Measurements from ENCODE around the gene KIAA0319L. TPM values are rescaled to one million over a fixed set of nuclear protein-coding genes. Genes with fewer than 3 reads are reported as not detected.

The KIAA0319L gene
- total RNA-seq, 1 donor from 2014 or later: 69.2 TPM

GRCh38 chr1:35386959-35387358 lies 170.2 kb downstream of the KIAA0319L start:
- H3K4me1 Mint-ChIP-seq (ENCODE audit: unreplicated experiment): peaks cover 12% of the 10 kb centered on the region
- TF ChIP-seq, protein P1, sequence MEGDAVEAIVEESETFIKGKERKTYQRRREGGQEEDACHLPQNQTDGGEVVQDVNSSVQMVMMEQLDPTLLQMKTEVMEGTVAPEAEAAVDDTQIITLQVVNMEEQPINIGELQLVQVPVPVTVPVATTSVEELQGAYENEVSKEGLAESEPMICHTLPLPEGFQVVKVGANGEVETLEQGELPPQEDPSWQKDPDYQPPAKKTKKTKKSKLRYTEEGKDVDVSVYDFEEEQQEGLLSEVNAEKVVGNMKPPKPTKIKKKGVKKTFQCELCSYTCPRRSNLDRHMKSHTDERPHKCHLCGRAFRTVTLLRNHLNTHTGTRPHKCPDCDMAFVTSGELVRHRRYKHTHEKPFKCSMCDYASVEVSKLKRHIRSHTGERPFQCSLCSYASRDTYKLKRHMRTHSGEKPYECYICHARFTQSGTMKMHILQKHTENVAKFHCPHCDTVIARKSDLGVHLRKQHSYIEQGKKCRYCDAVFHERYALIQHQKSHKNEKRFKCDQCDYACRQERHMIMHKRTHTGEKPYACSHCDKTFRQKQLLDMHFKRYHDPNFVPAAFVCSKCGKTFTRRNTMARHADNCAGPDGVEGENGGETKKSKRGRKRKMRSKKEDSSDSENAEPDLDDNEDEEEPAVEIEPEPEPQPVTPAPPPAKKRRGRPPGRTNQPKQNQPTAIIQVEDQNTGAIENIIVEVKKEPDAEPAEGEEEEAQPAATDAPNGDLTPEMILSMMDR (IDR thresholded peaks at IDR 0.05; ENCODE audit: unreplicated experiment): no peak

DNA sequence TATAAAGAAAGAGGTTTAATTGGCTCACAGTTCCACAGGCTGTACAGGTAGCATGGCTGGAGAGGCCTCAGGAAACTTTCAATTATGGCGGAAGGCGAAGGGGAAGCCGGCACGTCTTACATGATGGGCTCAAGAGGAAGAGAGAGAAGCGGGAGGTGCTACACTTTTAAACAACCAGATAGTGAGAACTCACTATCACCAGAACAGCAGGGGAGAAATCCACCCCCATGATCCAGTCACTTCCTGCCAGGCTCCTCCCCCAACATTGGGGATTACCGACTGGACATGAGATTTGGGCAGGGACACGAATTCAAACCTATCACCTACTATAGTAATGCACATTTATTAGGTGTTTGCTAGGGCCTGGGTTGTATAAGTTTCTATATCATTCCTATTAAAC lies 170.9 kb downstream of the KIAA0319L start:
- peaks cover 34% of the 10 kb centered on the region for H3K36me3 Mint-ChIP-seq (ENCODE audit: low read depth, unreplicated experiment)
- TF ChIP-seq, protein P1 (IDR thresholded peaks at IDR 0.05; ENCODE audit: unreplicated experiment): no peak
- DNase-seq (ENCODE audit: low spot score): no peak
- H3K27ac Mint-ChIP-seq (ENCODE audit: unreplicated experiment): no peak overlapping the region
- H3K4me1 Mint-ChIP-seq (ENCODE audit: unreplicated experiment): peaks cover 12% of the 10 kb centered on the region
- peak overlapping the region; percentile 48 for H3K4me3 Mint-ChIP-seq (ENCODE audit: unreplicated experiment)
- no peaks in the 10 kb centered on the region for H3K27me3 Mint-ChIP-seq (ENCODE audit: unreplicated experiment)
- H3K9me3 Mint-ChIP-seq (ENCODE audit: unreplicated experiment): no peaks in the 10 kb centered on the region

More at GRCh38 chr1:35386959-35387358, 170.2 kb downstream of the KIAA0319L start:
- Mint-ChIP-seq H3K27me3 (ENCODE audit: unreplicated experiment) (no peaks in the 10 kb centered on the region), H3K27ac (ENCODE audit: unreplicated experiment) (no peak overlapping the region), H3K4me3 (ENCODE audit: unreplicated experiment) (no peak overlapping the region), H3K36me3 (ENCODE audit: low read depth, unreplicated experiment) (peaks cover 31% of the 10 kb centered on the region), H3K9me3 (ENCODE audit: unreplicated experiment) (no peaks in the 10 kb centered on the region)
- DNase-seq (ENCODE audit: low spot score): no peak

Other genes starting within 250 kb of the KIAA0319L start
- 21.6 TPM for gene NCDN, start 396 bp upstream of the KIAA0319L start, total RNA-seq (ENCODE audit: unreplicated experiment)
- 3.6 TPM for gene TFAP2E, start 15.9 kb upstream of the KIAA0319L start, total RNA-seq (ENCODE audit: unreplicated experiment)
- gene PSMB2, start 84.1 kb upstream of the KIAA0319L start, total RNA-seq (ENCODE audit: unreplicated experiment): 69.9 TPM
- 13.5 TPM for gene C1orf216, start 161.5 kb upstream of the KIAA0319L start, total RNA-seq (ENCODE audit: unreplicated experiment)
- 12.3 TPM for gene CLSPN, start 212.6 kb upstream of the KIAA0319L start, total RNA-seq (ENCODE audit: unreplicated experiment)